HL-60 (cell line): ENCODE measurements around the gene CACNA1C.

Source experiments
- POLR2AphosphoS5 ChIP-seq: IDR thresholded peaks from 2 replicates; pipeline ENCODE4 v1.6.1; 2012; ENCODE audit warnings: low read depth
- TF ChIP-seq, protein P1 (sequence below): IDR thresholded peaks from one replicate; pipeline ENCODE4 v1.5.1; 2011; ENCODE audit warnings: low read length, control low read depth, inconsistent platforms; ENCODE audit not compliant: insufficient read depth

DNA sequence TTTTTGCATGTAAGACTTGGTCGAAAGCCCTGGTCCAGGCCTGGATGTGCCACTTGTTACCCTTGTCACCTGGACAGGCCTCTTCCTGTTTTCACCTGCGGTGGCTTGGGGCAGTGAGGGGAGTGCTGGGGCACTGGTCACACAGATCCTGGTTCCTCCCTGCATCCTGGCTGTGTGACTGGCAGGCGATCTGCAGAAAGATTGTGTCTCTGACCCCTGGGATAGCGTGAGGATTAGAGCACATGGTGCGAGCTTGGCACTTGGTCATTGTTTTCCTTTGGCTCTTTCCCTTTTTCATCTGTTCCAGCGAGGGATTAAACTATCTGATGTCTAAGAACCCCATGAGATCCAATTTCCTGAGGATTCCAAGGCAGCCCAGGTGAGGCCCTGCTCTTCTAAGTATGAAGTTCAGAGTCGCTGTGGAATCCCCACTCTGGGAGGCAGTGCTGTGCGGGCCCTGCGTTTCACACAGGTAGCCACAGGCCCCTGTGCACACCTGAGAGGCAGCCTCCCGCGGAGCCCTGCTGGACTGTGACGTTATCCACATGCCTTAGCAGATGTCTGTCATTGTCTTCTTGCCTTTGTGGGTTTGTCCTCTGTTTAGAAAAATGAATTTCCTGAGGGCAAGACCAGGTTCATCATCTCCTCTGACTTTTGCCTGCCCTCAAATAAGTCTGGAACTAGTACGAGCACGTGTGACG is 288.4 kb downstream of the CACNA1C start:
- TF ChIP-seq, protein P1, sequence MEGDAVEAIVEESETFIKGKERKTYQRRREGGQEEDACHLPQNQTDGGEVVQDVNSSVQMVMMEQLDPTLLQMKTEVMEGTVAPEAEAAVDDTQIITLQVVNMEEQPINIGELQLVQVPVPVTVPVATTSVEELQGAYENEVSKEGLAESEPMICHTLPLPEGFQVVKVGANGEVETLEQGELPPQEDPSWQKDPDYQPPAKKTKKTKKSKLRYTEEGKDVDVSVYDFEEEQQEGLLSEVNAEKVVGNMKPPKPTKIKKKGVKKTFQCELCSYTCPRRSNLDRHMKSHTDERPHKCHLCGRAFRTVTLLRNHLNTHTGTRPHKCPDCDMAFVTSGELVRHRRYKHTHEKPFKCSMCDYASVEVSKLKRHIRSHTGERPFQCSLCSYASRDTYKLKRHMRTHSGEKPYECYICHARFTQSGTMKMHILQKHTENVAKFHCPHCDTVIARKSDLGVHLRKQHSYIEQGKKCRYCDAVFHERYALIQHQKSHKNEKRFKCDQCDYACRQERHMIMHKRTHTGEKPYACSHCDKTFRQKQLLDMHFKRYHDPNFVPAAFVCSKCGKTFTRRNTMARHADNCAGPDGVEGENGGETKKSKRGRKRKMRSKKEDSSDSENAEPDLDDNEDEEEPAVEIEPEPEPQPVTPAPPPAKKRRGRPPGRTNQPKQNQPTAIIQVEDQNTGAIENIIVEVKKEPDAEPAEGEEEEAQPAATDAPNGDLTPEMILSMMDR: no peak
- TF ChIP-seq POLR2AphosphoS5: no peak
